ENCODE measurements around the gene FEM1A.

Gene FEM1A

DNA sequence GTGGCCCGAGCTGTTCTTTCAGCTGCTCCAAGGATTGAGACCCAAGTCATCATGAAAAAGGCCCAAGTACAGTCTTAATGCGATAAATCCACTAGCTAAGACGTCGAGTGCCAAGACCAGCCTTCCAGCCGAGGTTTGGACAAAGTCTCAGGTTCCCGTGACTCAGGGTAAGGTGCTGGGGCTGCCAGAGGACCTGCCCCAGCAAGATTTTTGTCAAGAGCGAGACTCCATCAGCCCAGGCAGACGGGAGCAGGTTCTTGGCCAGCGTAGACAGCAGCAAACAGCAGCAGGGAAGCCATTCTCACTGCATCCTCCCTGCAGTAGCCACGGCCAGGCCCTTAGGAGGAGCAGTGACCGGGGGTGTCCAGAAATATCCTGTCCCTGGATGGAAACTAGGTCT, 3.4 kb downstream of the FEM1A start:
- Histone ChIP-seq H3K36me3 (peaks cover 35% of the 10 kb centered on the region), H3K9me3 (no peaks in the 10 kb centered on the region), H3K4me3 (ENCODE audit: low read depth in 1 of 2, low read length in 1 of 2) (no peak overlapping the region), H3K27me3 (no peaks in the 10 kb centered on the region), H3K27ac (no peak overlapping the region), H3K4me1 (ENCODE audit: control insufficient read depth in 1 of 2, insufficient read depth in 1 of 2, low read depth in 1 of 2, low read length in 1 of 2) (peaks cover 19 to 22% of the 10 kb centered on the region in 2 experiments)
- TF ChIP-seq, protein P1, sequence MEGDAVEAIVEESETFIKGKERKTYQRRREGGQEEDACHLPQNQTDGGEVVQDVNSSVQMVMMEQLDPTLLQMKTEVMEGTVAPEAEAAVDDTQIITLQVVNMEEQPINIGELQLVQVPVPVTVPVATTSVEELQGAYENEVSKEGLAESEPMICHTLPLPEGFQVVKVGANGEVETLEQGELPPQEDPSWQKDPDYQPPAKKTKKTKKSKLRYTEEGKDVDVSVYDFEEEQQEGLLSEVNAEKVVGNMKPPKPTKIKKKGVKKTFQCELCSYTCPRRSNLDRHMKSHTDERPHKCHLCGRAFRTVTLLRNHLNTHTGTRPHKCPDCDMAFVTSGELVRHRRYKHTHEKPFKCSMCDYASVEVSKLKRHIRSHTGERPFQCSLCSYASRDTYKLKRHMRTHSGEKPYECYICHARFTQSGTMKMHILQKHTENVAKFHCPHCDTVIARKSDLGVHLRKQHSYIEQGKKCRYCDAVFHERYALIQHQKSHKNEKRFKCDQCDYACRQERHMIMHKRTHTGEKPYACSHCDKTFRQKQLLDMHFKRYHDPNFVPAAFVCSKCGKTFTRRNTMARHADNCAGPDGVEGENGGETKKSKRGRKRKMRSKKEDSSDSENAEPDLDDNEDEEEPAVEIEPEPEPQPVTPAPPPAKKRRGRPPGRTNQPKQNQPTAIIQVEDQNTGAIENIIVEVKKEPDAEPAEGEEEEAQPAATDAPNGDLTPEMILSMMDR (IDR thresholded peaks at IDR 0.05) = no peak

DNA sequence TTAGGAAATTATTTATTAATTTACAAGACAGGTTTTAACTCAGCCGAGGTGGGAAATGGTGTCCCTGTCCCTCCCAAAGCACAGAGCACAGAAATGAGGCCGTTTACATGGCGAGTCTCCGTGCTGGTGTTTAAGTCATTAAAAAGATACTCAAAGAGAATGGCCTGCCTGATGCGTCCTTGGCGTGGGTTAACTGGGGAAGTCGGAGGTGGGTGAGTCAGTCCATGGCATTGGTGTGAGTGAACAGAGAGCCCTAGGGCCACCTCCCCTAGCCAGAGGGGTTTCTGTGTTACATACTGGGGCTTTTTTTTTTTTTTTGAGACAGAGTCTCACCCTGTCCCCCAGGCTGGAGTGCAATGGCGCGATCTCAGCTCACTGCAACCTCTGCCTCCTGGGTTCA, 3.9 kb downstream of the FEM1A start:
- H3K27me3 ChIP-seq = no peaks in the 10 kb centered on the region
- H3K27ac ChIP-seq = no peak overlapping the region
- TF ChIP-seq, protein P1 (IDR thresholded peaks at IDR 0.05) = no peak
- peaks cover 18 to 22% of the 10 kb centered on the region in 2 experiments for H3K4me1 ChIP-seq (ENCODE audit: control insufficient read depth in 1 of 2, insufficient read depth in 1 of 2, low read depth in 1 of 2, low read length in 1 of 2)
- peaks cover 35% of the 10 kb centered on the region for H3K36me3 ChIP-seq
- H3K4me3 ChIP-seq (ENCODE audit: low read depth in 1 of 2, low read length in 1 of 2) = no peak overlapping the region
- H3K9me3 ChIP-seq = no peaks in the 10 kb centered on the region

DNA sequence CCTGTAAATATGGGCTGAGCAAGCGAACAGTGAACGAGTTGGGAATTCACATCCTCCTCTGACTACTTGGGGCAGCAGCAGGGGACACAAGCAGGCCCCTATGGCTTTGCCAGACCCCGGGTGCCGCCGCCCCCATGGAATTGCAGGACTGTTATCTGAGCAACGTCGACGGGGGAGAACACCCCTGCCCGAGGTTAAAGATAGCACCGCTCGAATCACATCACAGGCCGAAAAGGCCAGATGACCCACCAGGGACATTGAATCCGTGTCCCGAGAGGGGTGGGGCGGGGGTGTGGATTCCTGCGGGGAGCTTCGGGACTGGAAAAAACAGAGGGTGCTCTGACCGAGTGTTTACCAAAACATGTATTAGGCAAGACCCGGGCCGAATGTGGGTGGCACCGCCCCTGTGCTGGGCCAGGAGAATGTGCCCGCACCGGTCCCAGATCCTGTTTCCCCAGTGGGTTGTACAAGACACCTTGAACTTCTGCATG, 9.1 kb downstream of the FEM1A start:
- TF ChIP-seq, protein P1 (IDR thresholded peaks at IDR 0.05) = no peak
- H3K36me3 ChIP-seq = peaks cover 9% of the 10 kb centered on the region
- no peaks in the 10 kb centered on the region for H3K9me3 ChIP-seq
- no peak overlapping the region for H3K4me3 ChIP-seq (ENCODE audit: low read depth in 1 of 2, low read length in 1 of 2)
- peaks cover 0 to 6% of the 10 kb centered on the region in 2 experiments for H3K4me1 ChIP-seq (ENCODE audit: control insufficient read depth in 1 of 2, insufficient read depth in 1 of 2, low read depth in 1 of 2, low read length in 1 of 2)
- no peak overlapping the region for H3K27ac ChIP-seq
- no peaks in the 10 kb centered on the region for H3K27me3 ChIP-seq

DNA sequence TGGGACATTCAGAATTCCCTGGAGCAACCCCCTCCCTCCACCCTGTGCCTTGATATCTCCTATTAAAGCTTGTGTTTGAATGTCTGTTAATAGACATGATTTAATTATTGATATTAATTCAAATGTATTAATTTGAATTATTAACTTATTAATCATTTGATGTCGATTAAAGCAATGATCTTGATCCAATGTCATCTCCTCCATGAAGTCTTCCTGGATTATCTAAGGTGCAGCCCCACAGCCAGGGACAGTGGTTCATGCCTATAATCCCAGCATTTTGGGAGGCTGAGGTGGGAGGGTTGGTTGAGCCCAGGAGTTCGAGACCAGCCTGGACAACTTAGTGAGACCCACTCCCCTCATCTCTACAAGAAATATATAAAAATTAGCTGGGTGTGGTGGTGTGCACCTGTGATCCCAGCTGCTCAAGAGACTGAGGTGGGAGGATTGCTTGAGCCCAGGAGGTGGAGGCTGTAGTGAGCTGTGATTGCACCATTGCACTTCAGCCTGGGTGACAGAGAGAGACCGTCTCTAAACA, 9.6 kb downstream of the FEM1A start:
- peaks cover 7% of the 10 kb centered on the region for H3K36me3 ChIP-seq

DNA sequence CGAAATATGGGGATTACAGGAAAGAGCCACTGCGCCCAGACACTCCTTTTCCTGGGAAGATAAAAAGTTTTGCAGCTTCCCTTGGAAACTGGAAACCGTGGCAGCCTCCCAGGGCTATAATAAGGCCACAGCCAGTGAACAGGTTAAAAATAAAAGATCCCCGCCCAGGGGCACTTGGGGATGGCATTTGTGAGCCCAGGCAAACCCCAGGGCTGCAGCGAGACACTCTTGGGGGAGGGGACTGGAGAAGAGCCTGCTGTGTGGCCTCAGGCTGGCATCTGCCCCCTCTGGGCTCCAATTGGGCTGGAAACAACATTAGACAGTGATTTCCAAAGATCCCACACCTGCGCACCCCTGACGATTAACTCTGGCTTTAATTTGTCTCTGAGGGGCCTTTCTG, 11.2 kb downstream of the FEM1A start:
- H3K9me3 ChIP-seq = no peaks in the 10 kb centered on the region
- H3K27me3 ChIP-seq = no peaks in the 10 kb centered on the region
- no peaks in the 10 kb centered on the region for H3K36me3 ChIP-seq
- no peak overlapping the region for H3K27ac ChIP-seq
- H3K4me3 ChIP-seq (ENCODE audit: low read depth in 1 of 2, low read length in 1 of 2) = no peak overlapping the region
- H3K4me1 ChIP-seq (ENCODE audit: control insufficient read depth in 1 of 2, insufficient read depth in 1 of 2, low read depth in 1 of 2, low read length in 1 of 2) = peaks cover 8 to 15% of the 10 kb centered on the region in 2 experiments
- TF ChIP-seq, protein P1 (IDR thresholded peaks at IDR 0.05) = no peak

More for the DNA sequence above, 9.6 kb downstream of the FEM1A start:
- Histone ChIP-seq H3K9me3 (no peaks in the 10 kb centered on the region), H3K27me3 (no peaks in the 10 kb centered on the region), H3K27ac (no peak overlapping the region), H3K4me1 (ENCODE audit: control insufficient read depth in 1 of 2, insufficient read depth in 1 of 2, low read depth in 1 of 2, low read length in 1 of 2) (peaks cover 0 to 6% of the 10 kb centered on the region in 2 experiments), H3K4me3 (ENCODE audit: low read depth in 1 of 2, low read length in 1 of 2) (no peak overlapping the region)
- TF ChIP-seq, protein P1 (IDR thresholded peaks at IDR 0.05) = no peak
